Stimulated activated CD8-positive, alpha-beta memory T cell treated with anti-CD3 and anti-CD28 coated beads, Interleukin-15, amount 100 ng/mL, for 24 hours (primary cell): ENCODE results near the gene ITGA8.
"Not testable (repeated sequence)": the region's sequence is repeated elsewhere in the genome, so short reads cannot be mapped to it uniquely, and the experiment has no call there.

Experiments
- DNase-seq: peaks from one replicate; pipeline ENCODE4 v3.0.0-alpha.2; 2020; ENCODE audit warnings: low read depth

The ITGA8 gene

DNA sequence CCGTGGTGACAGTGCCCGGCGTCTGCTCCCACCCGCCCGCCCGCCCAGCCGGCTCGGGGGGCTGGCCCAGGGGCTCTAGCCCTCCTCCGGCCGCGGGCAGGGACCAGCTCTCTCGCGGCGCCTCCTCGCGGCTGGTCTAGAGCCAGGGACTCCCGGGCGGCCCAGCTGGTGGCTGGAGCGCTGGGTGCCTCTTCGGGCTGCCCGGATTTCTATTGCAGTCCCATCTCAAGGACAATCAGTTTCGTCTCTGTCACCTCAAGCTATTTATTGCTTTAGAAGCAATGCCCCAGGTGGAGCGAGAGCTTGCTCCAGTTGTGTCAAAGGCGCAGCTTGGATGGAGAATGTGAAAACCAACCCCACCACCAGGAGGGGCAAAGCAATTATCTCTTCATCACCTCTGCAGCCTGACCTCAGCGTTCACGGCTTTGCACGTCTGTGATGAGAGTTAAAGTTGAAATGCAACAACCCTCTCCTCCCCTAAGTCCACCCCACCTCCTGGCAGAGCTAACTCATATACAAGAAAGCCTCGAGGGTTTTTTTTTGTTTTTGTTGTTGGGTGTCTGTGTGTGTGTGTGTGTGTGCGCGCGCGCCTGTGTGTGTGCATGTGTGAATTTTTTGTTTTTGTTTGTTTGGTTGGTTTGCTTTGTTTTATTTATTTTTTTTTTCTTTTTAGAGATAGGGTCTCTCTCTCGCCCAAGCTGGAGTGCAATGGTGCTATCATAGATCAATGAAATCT, at the start of gene ITGA8:
Gene ITGA8, minus strand, starts transcription at position 24 of the 736 bp plus-strand sequence. CDS start 151 bp downstream, outside the sequence.
- no peak for DNase-seq

DNA sequence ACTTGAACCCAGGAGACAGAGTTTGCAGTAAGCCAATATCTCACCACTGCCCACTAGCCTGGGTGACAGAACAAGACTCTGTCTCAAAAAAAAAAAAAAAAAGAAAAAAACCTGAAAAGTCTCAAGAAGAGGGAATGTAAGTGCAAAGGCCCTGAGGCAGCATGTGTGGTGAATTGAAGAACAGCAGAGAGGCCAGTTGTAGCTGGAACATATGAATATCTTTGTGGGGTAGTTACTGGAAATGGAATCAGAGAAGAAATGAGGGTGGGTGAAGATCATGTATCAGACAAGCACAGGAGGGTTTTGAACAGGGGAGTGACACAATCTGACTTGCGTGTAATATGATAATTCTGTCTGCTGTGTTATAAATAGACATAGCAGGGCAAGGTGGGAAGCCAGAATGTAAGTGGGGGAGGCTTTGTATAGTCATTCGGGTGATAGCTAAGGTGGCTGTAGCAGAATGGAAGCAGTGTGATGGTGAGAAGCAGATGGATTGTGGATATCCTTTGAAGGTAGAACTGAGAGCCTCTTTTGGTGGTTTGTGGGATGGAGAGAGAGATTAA, 45.3 kb upstream of the ITGA8 start:
- no peak for DNase-seq

DNA sequence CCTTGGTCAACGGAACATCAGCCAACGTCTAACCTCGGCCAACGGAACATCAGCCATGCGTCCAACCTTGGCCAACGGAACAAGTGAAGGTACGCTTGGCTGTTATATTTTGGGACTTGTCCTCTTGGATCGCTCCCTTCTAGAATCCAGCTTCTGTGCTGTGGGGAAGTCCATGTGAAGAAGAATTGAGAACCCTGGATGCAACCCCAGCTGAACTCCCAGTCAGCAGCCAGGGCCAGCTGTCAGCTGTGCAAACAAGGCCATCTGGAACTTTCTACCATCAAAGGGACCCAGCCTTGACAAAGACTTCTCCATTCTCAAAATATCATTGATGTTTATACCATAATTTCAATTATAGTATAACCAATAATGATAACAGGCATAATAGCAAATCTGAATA, 43.3 kb upstream of the ITGA8 start:
- DNase-seq: no peak

DNA sequence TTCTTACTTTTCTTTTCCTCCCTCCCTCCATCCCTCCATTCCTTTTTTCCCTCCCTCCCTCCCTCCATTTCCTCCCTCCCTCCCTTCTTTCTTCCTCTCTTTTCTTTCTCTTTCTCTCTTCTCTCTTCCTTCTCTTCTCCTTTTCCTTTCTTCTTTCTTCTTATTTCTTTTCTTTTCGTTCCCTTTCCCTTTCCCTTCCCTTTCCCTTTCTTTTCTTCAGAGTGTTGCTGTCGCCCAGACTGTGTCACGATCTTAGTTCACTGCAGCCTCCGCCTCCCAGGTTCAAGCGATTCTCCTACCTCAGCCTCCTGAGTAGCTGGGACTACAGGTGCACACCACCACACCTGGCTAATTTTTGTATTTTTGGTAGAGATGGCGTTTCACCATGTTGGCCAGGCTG, 42.5 kb upstream of the ITGA8 start:
- not testable (repeated sequence) for DNase-seq

DNA sequence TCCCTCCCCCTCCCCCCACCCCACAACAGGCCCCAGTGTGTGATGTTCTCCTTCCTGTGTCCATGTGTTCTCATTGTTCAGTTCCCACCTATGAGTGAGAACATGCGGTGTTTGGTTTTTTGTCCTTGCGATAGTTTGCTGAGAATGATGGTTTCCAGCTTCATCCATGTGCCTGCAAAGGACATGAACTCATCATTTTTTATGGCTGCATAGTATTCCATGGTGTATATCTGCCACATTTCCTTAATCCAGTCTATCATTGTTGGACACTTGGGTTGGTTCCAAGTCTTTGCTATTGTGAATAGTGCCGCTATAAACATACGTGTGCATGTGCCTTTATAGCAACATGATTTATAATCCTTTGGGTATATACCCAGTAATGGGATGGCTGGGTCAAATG, 41.5 kb upstream of the ITGA8 start:
- DNase-seq: not testable (repeated sequence)

DNA sequence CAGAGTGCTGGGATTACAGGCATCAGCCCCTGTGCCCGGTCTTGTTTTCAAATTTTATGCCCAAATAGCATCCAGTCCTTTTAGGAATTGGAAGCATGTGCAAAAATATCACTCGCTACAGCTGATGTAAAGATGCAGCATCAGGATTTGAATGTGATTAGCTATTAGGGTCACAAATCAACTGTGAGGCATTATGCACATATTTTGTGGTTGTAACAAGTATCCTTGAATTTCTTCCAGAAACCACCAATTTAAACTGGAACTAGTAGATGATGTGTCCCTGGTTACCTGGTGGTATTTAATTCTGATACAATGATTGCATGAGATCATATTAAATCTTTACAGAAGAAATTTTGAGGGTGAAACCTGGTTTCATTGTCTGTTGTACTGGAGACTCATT, 41.0 kb upstream of the ITGA8 start:
- no peak for DNase-seq

GRCh38 chr10:15759265-15759664, 39.5 kb upstream of the ITGA8 start:
- DNase-seq: no peak

GRCh38 chr10:15758618-15759017, 38.9 kb upstream of the ITGA8 start:
- no peak for DNase-seq

GRCh38 chr10:15754937-15755336, 35.2 kb upstream of the ITGA8 start:
- no peak for DNase-seq

- DNase-seq: no peak
Measured at GRCh38 chr10:15751046-15751445, 31.3 kb upstream of the ITGA8 start.

DNA sequence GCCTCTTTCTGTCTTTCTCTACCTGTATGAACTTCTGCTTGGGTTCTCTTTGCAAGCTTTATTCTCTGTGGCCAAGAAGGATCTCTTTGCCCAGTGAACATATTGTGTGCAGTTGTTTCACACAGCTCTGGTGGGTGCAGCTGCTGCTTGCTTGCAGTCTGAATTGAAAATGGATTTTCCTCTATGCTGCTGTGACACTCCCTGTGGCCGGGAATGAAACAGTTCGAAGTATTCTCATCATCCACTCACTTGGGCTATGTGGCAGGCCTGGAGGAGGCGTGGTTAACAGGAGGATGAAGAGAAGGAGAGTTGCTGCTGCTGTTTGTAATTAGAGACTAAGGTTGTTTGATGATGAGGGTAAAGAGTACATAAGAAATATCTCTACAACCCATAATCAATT, 28.4 kb upstream of the ITGA8 start:
- no peak for DNase-seq

GRCh38 chr10:15747632-15748031, 27.9 kb upstream of the ITGA8 start:
- DNase-seq: no peak

- no peak for DNase-seq
Measured at GRCh38 chr10:15745751-15746150, 26.0 kb upstream of the ITGA8 start.

GRCh38 chr10:15744217-15744865, 24.6 kb upstream of the ITGA8 start:
- DNase-seq: no peak

GRCh38 chr10:15743443-15743842, 23.7 kb upstream of the ITGA8 start:
- no peak for DNase-seq

DNA sequence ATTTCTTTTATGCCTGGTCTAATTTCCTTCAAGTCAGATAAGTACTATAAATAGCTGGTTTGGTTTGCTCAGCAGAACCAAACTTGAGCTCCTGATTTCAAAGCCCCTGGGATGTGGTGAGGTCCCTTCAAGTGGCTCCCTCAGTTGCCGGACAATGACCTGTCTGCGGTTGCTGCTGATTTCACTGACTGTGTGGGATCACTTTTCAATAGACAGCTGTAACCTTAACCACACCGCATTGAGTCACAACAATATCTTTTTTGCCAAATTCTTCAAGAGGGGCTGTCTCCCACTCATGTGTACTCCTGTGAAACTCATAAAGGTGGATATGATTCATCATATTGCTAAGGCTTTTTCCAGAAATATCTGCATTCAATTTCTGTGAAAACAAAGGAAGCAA, 23.1 kb upstream of the ITGA8 start:
- no peak for DNase-seq

DNA sequence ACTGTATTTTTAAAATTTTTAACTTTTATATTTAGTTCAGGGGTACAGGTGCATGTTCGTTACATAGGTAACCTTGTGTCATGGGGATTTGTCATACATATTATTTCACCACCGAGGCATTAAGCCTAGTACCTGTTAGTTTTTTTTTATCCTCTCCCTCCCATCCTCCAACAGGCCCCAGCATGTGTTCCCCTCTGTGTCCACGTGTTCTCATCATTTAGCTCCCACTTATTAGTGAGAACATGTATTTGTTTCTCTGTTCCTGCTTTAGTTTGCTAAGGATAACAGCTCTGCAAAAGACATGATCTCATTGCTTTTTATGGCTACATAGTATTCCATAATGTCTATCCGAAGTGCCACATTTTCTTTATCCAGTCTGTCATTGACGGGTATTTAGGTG, 22.4 kb upstream of the ITGA8 start:
- DNase-seq: no peak

GRCh38 chr10:15741581-15741980, 21.9 kb upstream of the ITGA8 start:
- no peak for DNase-seq

DNA sequence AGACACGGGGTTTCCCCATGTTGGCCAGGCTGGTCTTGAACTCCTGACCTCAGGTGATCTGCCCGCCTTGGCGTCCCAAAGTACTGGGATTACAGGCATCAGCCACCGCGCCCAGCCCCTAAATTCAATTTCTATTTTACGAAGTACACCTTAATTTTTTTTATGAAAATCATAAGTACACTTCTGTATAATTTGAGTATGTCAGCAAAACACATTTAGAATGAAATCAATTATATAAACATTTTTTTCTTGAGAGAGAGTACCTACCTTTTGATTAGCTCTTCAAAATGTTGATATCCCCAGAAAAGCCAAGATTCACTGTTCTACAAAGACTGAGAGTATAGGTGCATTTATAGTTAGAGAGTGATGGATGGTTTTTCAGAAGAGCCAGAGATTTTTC, 20.5 kb upstream of the ITGA8 start:
- no peak for DNase-seq

- no peak for DNase-seq
Measured at GRCh38 chr10:15739254-15739970, 19.7 kb upstream of the ITGA8 start.

DNA sequence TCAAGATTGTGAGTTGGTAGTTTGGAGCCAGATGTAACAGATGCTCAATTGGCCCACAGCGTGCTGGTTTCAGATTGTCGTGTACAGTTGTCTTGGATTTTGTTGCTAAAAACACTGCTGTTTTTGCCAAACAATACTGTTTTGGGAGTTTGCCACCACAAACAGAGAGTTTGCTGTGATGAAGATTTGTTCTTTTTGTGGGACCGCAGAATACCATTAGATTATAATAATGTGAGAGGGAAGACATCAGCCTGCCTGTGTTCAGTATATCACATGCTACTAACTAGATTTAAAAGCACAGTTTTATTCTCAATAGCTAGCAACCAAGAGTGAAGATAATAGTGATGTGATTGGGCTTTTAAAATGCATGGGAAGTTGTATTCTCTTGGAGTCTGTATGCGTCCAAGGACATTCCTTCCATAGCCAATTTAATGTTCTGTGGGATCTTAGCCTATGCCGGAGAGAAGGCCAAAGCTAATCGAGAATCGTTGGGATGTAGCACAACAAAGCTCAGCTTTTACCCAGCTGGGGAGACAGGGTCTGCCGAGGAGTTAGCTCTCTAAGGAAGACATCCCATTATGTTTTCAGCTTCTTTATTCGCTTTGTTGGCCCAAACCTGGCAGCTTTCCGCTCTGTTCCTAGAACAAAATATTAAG, 18.7 kb upstream of the ITGA8 start:
- no peak for DNase-seq

- no peak for DNase-seq
Measured at GRCh38 chr10:15737656-15738055, 17.9 kb upstream of the ITGA8 start.
